Tibial nerve (tissue), 3 donors: Measurements from ENCODE around the gene GABRG2.

Experiments used
- EP300 ChIP-seq, 2 donors: sonication (generic); formaldehyde crosslinking; IDR thresholded peaks; one replicate each; pipeline ENCODE4 v1.6.1; 2017; ENCODE audit warnings: antibody characterized with exemption in 2 of 2, mild to moderate bottlenecking in 1 of 2
- POLR2A ChIP-seq, 2 donors: fragments of 450-650 bp; IDR thresholded peaks; one replicate each; pipeline ENCODE4 v1.6.1; 2017; ENCODE audit warnings: antibody characterized with exemption in 2 of 2, mild to moderate bottlenecking in 2 of 2, moderate library complexity in 2 of 2

DNA sequence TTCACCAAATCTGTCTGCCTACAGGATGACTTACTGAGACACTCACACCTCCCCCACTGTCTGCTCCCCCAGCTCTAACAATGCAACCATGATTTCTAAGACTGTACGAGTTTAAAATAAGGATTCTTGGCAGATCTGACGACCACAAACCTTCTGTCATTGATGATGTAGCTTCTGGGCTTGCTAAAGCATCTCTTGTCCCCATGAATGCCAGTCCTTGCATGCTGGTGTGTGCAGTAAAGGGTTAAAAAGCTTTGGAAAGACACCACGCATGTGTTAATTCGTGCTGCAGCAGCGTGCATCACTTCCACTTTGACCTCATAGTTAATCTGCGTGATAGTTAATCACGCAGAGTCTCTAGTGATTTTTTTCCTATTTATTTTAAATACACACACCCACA lies 411 bp upstream of the GABRG2 start:
- no peak for TF ChIP-seq EP300 (IDR thresholded peaks at IDR 0.05)
- TF ChIP-seq POLR2A (IDR thresholded peaks at IDR 0.05): no peak
